Trophoblast cell (in vitro differentiated cells and primary cell): ENCODE data around the gene AHNAK.
"Not testable (repeated sequence)": the region's sequence is repeated elsewhere in the genome, so short reads cannot be mapped to it uniquely, and the experiment has no call there.

Experiments used
- DNase-seq, 2 donors: peaks; one replicate each; pipeline ENCODE4 v3.0.0-alpha.2; 2016
- H2AFZ ChIP-seq: 2 replicates; pipeline ENCODE4 v1.6.1; 2013; ENCODE audit warnings: low read length, moderate library complexity, mild to moderate bottlenecking; ENCODE audit not compliant: insufficient read depth, poor library complexity
- H2AK5ac ChIP-seq: 2 replicates; pipeline ENCODE4 v1.6.1; 2013; ENCODE audit warnings: mild to moderate bottlenecking, low read length
- H2BK120ac ChIP-seq: 2 replicates; pipeline ENCODE4 v1.6.1; 2013; ENCODE audit warnings: low read length, mild to moderate bottlenecking, moderate library complexity; ENCODE audit not compliant: insufficient read depth, poor library complexity
- H2BK12ac ChIP-seq: 2 replicates; pipeline ENCODE4 v1.6.1; 2013; ENCODE audit warnings: mild to moderate bottlenecking, low read length, moderate library complexity
- H2BK5ac ChIP-seq: 2 replicates; pipeline ENCODE4 v1.6.1; 2013; ENCODE audit warnings: low read length, low read depth, moderate library complexity, mild to moderate bottlenecking; ENCODE audit not compliant: poor library complexity
- H3K14ac ChIP-seq: 2 replicates; pipeline ENCODE4 v1.6.1; 2013; ENCODE audit warnings: mild to moderate bottlenecking, low read length
- H3K18ac ChIP-seq: 2 replicates; pipeline ENCODE4 v1.6.1; 2013; ENCODE audit warnings: mild to moderate bottlenecking, low read length
- H3K23ac ChIP-seq: 2 replicates; pipeline ENCODE4 v1.6.1; 2013; ENCODE audit warnings: low read length
- H3K27ac ChIP-seq: 2 replicates; pipeline ENCODE4 v1.5.1; 2013; ENCODE audit warnings: low read depth, mild to moderate bottlenecking, inconsistent platforms, low read length, moderate library complexity
- H3K27me3 ChIP-seq: 2 replicates; pipeline ENCODE4 v1.6.1; 2013; ENCODE audit warnings: inconsistent platforms, mild to moderate bottlenecking, low read length, moderate library complexity; ENCODE audit not compliant: insufficient read depth
- H3K36me3 ChIP-seq, 2 experiments: 1 replicate in 1 of 2; 2 replicates in 1 of 2; pipeline ENCODE4 v1.6.1; 2013; ENCODE audit warnings: low read length in 2 of 2, mild to moderate bottlenecking in 2 of 2, moderate library complexity in 1 of 2; ENCODE audit not compliant: insufficient read depth in 2 of 2, control insufficient read depth in 1 of 2
- H3K4ac ChIP-seq: 2 replicates; pipeline ENCODE4 v1.6.1; 2013; ENCODE audit warnings: low read depth, mild to moderate bottlenecking, low read length, moderate library complexity
- H3K4me1 ChIP-seq, 2 experiments: 1 replicate in 1 of 2; 2 replicates in 1 of 2; pipeline ENCODE4 v1.6.1; 2013; ENCODE audit warnings: low read length in 2 of 2, mild to moderate bottlenecking in 2 of 2, moderate library complexity in 1 of 2; ENCODE audit not compliant: insufficient read depth in 2 of 2, control insufficient read depth in 1 of 2
- H3K4me2 ChIP-seq: 2 replicates; pipeline ENCODE4 v1.6.1; 2013; ENCODE audit warnings: inconsistent platforms, mild to moderate bottlenecking, low read length, moderate library complexity
- H3K4me3 ChIP-seq: 2 replicates; pipeline ENCODE4 v1.5.1; 2013; ENCODE audit warnings: mild to moderate bottlenecking, low read depth, low read length, inconsistent platforms
- H3K79me1 ChIP-seq: one replicate; pipeline ENCODE4 v1.6.1; 2013; ENCODE audit warnings: low read length
- H3K79me2 ChIP-seq: 2 replicates; pipeline ENCODE4 v1.6.1; 2013; ENCODE audit warnings: low read length, mild to moderate bottlenecking; ENCODE audit not compliant: control insufficient read depth, insufficient read depth, poor library complexity
- H3K9ac ChIP-seq: 2 replicates; pipeline ENCODE4 v1.6.1; 2013; ENCODE audit warnings: mild to moderate bottlenecking, low read length
- H3K9me3 ChIP-seq: 2 replicates; pipeline ENCODE4 v1.6.1; 2013; ENCODE audit warnings: low read depth, mild to moderate bottlenecking, control low read depth, inconsistent platforms, low read length; ENCODE audit not compliant: insufficient read depth
- H4K12ac ChIP-seq: 2 replicates; pipeline ENCODE4 v1.6.1; 2013; ENCODE audit warnings: low read depth, mild to moderate bottlenecking, low read length, moderate library complexity
- H4K8ac ChIP-seq: 2 replicates; pipeline ENCODE4 v1.6.1; 2013; ENCODE audit warnings: low read depth, mild to moderate bottlenecking, low read length, moderate library complexity
- H4K91ac ChIP-seq: one replicate; pipeline ENCODE4 v1.6.1; 2013; ENCODE audit warnings: low read depth, mild to moderate bottlenecking, low read length, moderate library complexity
- WGBS: extraction: QIAGEN DNeasy Blood & Tissue Kit; methylation state at CpG from one replicate; pipeline ENCODE4 v1.1.7; 2013; ENCODE audit warnings: missing lambda C conversion rate; ENCODE audit not compliant: insufficient read length, insufficient coverage; ENCODE audit errors: extremely low coverage; 5-methylcytosine and 5-hydroxymethylcytosine counted together

The AHNAK gene

GRCh38 chr11:62585356-62585755 lies 38.8 kb upstream of the AHNAK start:
- not testable (repeated sequence) for H2BK5ac ChIP-seq, DNase-seq, H3K9ac ChIP-seq, H3K4ac ChIP-seq, H3K23ac ChIP-seq, H2BK12ac ChIP-seq, H4K91ac ChIP-seq, H4K8ac ChIP-seq, H3K4me3 ChIP-seq, H2AK5ac ChIP-seq, H4K12ac ChIP-seq, H3K27me3 ChIP-seq, H3K79me2 ChIP-seq, H3K9me3 ChIP-seq, H2BK120ac ChIP-seq, H2AFZ ChIP-seq, H3K4me2 ChIP-seq, H3K4me1 ChIP-seq, H3K79me1 ChIP-seq, H3K14ac ChIP-seq, H3K18ac ChIP-seq, H3K27ac ChIP-seq
- WGBS = no CpG with 5 or more reads among the region's 7 CpGs
- H3K36me3 ChIP-seq = peaks cover 17 to 21% of the 10 kb centered on the region in 2 experiments

GRCh38 chr11:62581735-62582134 lies 35.1 kb upstream of the AHNAK start:
- not testable (repeated sequence) for H4K12ac ChIP-seq, H3K27ac ChIP-seq, H3K4me2 ChIP-seq, H3K9ac ChIP-seq, H2BK12ac ChIP-seq, H2BK5ac ChIP-seq, H2AK5ac ChIP-seq, H3K79me2 ChIP-seq, H3K79me1 ChIP-seq, H3K4me3 ChIP-seq, H2AFZ ChIP-seq, H4K8ac ChIP-seq, H2BK120ac ChIP-seq, H3K9me3 ChIP-seq, H3K27me3 ChIP-seq, H3K4ac ChIP-seq, H4K91ac ChIP-seq, H3K18ac ChIP-seq, H3K23ac ChIP-seq, H3K14ac ChIP-seq, H3K4me1 ChIP-seq, DNase-seq
- no CpG with 5 or more reads among the region's 4 CpGs for WGBS
- peaks cover 27 to 29% of the 10 kb centered on the region in 2 experiments for H3K36me3 ChIP-seq

GRCh38 chr11:62580959-62581715 lies 34.5 kb upstream of the AHNAK start:
- no peak overlapping the region for H2AK5ac ChIP-seq
- no peak overlapping the region for H3K4ac ChIP-seq
- no peaks in the 10 kb centered on the region for H3K79me1 ChIP-seq
- H3K18ac ChIP-seq = no peak overlapping the region
- no peak overlapping the region for H2BK5ac ChIP-seq
- no peak overlapping the region for H3K4me3 ChIP-seq
- no peak overlapping the region for H2BK120ac ChIP-seq
- H3K79me2 ChIP-seq = no peaks in the 10 kb centered on the region
- no CpG with 5 or more reads among the region's 18 CpGs for WGBS
- H3K4me2 ChIP-seq = no peak overlapping the region
- no peak overlapping the region for H4K8ac ChIP-seq
- no peak overlapping the region for H3K9ac ChIP-seq
- no peak for DNase-seq
- H3K23ac ChIP-seq = no peak overlapping the region
- no peak overlapping the region for H3K14ac ChIP-seq
- H3K4me1 ChIP-seq = no peaks in the 10 kb centered on the region
- H3K27me3 ChIP-seq = no peaks in the 10 kb centered on the region
- no peak overlapping the region for H3K27ac ChIP-seq
- H3K9me3 ChIP-seq = no peaks in the 10 kb centered on the region
- no peak overlapping the region for H4K12ac ChIP-seq
- H4K91ac ChIP-seq = no peak overlapping the region
- no peak overlapping the region for H2AFZ ChIP-seq
- H3K36me3 ChIP-seq = peaks cover 29 to 35% of the 10 kb centered on the region in 2 experiments
- no peak overlapping the region for H2BK12ac ChIP-seq

GRCh38 chr11:62579252-62579651 lies 32.6 kb upstream of the AHNAK start:
- WGBS = no CpG with 5 or more reads among the region's 2 CpGs
- no peak overlapping the region for H3K18ac ChIP-seq
- no peak overlapping the region for H3K23ac ChIP-seq
- H2BK5ac ChIP-seq = no peak overlapping the region
- H4K12ac ChIP-seq = no peak overlapping the region
- no peak for DNase-seq
- no peak overlapping the region for H2BK120ac ChIP-seq
- no peak overlapping the region for H3K4me2 ChIP-seq
- no peaks in the 10 kb centered on the region for H3K27me3 ChIP-seq
- H4K91ac ChIP-seq = no peak overlapping the region
- no peak overlapping the region for H2AK5ac ChIP-seq
- H3K9me3 ChIP-seq = no peaks in the 10 kb centered on the region
- no peak overlapping the region for H3K4me3 ChIP-seq
- no peak overlapping the region for H4K8ac ChIP-seq
- no peak overlapping the region for H3K4ac ChIP-seq
- no peak overlapping the region for H3K9ac ChIP-seq
- H3K79me2 ChIP-seq = peaks cover 3% of the 10 kb centered on the region
- H3K79me1 ChIP-seq = peaks cover 4% of the 10 kb centered on the region
- H3K4me1 ChIP-seq = peaks cover 7 to 9% of the 10 kb centered on the region in 2 experiments
- no peak overlapping the region for H2AFZ ChIP-seq
- H2BK12ac ChIP-seq = no peak overlapping the region
- H3K36me3 ChIP-seq = peaks cover 32 to 39% of the 10 kb centered on the region in 2 experiments
- no peak overlapping the region for H3K27ac ChIP-seq
- H3K14ac ChIP-seq = no peak overlapping the region
